Articular chondrocyte of knee joint (primary cell): Measurements from ENCODE around the gene RANBP10. TPM values are rescaled to one million over a fixed set of nuclear protein-coding genes. Genes with fewer than 3 reads are reported as not detected.

Source experiments
- small RNA-seq: library from RNA; depleted of rRNA; stranded (forward); fragments of <200 nt; gene quantifications from one replicate; pipeline ENCODE3, GENCODE V24; 2012
- total RNA-seq: library from RNA; depleted of rRNA; stranded (reverse); fragments of >200 nt; gene quantifications from 2 replicates; pipeline ENCODE4 v1.2.3, GENCODE V29; 2012

Gene RANBP10
- total RNA-seq, result 4.8 and 6.9 TPM in 2 replicates

GRCh38 chr16:67806428-67807147, at the start of gene RANBP10, which contains the start of gene TSNAXIP1:
RANBP10 (minus strand) TSS chr16:67806560; CDS start chr16:67806536, 24 bp downstream.
TSNAXIP1 (plus strand) TSS chr16:67806889; CDS start chr16:67807150, 261 bp downstream.

GRCh38 chr16:67847064-67847861, 40.9 kb upstream of the RANBP10 start, which contains the start of gene CENPT:
CENPT (minus strand) TSS chr16:67847693; CDS start chr16:67833859, 13,834 bp downstream.

GRCh38 chr16:67846320-67847063, 40.1 kb upstream of the RANBP10 start, which contains the start of gene NUTF2:
NUTF2 (plus strand) TSS chr16:67846933; CDS start chr16:67865131, 18,198 bp downstream.

GRCh38 chr16:67841816-67842508, 35.6 kb upstream of the RANBP10 start, which contains the start of gene THAP11:
THAP11 (plus strand) TSS chr16:67842320; CDS start chr16:67842555, 235 bp downstream.

GRCh38 chr16:67719048-67719777, 87.1 kb downstream of the RANBP10 start, which contains the start of gene GFOD2:
GFOD2 (minus strand) TSS chr16:67719316; CDS start chr16:67685715, 33,601 bp downstream.

Small RNAs within 50 kb of the gene (small RNA-seq; reads per million reads assigned to genes)
- not detected for gene AC040162.2

Other genes with a start within 250 kb of the RANBP10 start
- gene CTCF, start 244.0 kb downstream of the RANBP10 start, total RNA-seq, result 29.7 and 30.7 TPM in 2 replicates
- 0.11 and 0.13 TPM in 2 replicates for gene CARMIL2, start 161.4 kb downstream of the RANBP10 start, total RNA-seq
- 13.2 and 15.8 TPM in 2 replicates for gene ACD, start 146.3 kb downstream of the RANBP10 start, total RNA-seq
- gene PARD6A, start 145.6 kb downstream of the RANBP10 start, total RNA-seq, result 0.78 and 0.86 TPM in 2 replicates
- gene ENKD1, start 139.8 kb downstream of the RANBP10 start, total RNA-seq, result 12.0 and 13.5 TPM in 2 replicates
- 2.9 and 3.9 TPM in 2 replicates for gene C16orf86, start 139.7 kb downstream of the RANBP10 start, total RNA-seq
- 11.6 and 12.6 TPM in 2 replicates for gene GFOD2, start 87.2 kb downstream of the RANBP10 start, total RNA-seq
- gene TSNAXIP1, start 329 bp upstream of the RANBP10 start, total RNA-seq, result 1.2 and 2.1 TPM in 2 replicates
- 15.7 and 17.7 TPM in 2 replicates for gene THAP11, start 35.8 kb upstream of the RANBP10 start, total RNA-seq
- 96.1 and 188 TPM in 2 replicates for gene NUTF2, start 40.4 kb upstream of the RANBP10 start, total RNA-seq
- gene CENPT, start 41.1 kb upstream of the RANBP10 start, total RNA-seq, result 21.3 and 25.9 TPM in 2 replicates
- gene EDC4, start 66.5 kb upstream of the RANBP10 start, total RNA-seq, result 35.5 and 39.6 TPM in 2 replicates
- 0.32 TPM in 1 of 2 replicates, not detected in the other for gene NRN1L, start 78.3 kb upstream of the RANBP10 start, total RNA-seq
- gene PSKH1, start 86.7 kb upstream of the RANBP10 start, total RNA-seq, result 15.2 and 15.4 TPM in 2 replicates
- 0.13 and 0.32 TPM in 2 replicates for gene CTRL, start 125.3 kb upstream of the RANBP10 start, total RNA-seq
- 33.1 and 37.9 TPM in 2 replicates for gene PSMB10, start 130.3 kb upstream of the RANBP10 start, total RNA-seq
- gene LCAT, start 137.6 kb upstream of the RANBP10 start, total RNA-seq, result 5.1 and 7.3 TPM in 2 replicates
- gene SLC12A4, start 162.1 kb upstream of the RANBP10 start, total RNA-seq, result 50.7 and 54.7 TPM in 2 replicates
- not detected in 2 replicates for gene DPEP3, start 173.9 kb upstream of the RANBP10 start, total RNA-seq
- not detected in 2 replicates for gene DPEP2, start 192.9 kb upstream of the RANBP10 start, total RNA-seq
- gene DPEP2NB, start 209.4 kb upstream of the RANBP10 start, total RNA-seq, result not detected in 2 replicates
- 8.5 and 8.9 TPM in 2 replicates for gene DDX28, start 216.7 kb upstream of the RANBP10 start, total RNA-seq
- 10.5 and 13.2 TPM in 2 replicates for gene DUS2, start 216.7 kb upstream of the RANBP10 start, total RNA-seq